Tibial nerve (tissue), 4 donors: ENCODE measurements around the gene OR4F29. TPM values are rescaled to one million over a fixed set of nuclear protein-coding genes. Genes with fewer than 3 reads are reported as not detected.
"Not testable (repeated sequence)": the region's sequence is repeated elsewhere in the genome, so short reads cannot be mapped to it uniquely, and the experiment has no call there.

Experiments
- DNase-seq, 2 donors: peaks; one replicate each; pipeline ENCODE4 v3.0.0-alpha.2; 2019; ENCODE audit warnings: low spot score in 2 of 2
- H3K27ac ChIP-seq, 4 donors: fragments of 200-600 bp; sonication (generic) in 3 of 4; one replicate each; pipeline ENCODE4 v1.5.1; 2017 to 2019; ENCODE audit warnings: mild to moderate bottlenecking in 1 of 4
- H3K27me3 ChIP-seq, 2 donors: fragments of 200-600 bp; sonication (generic) in 1 of 2; one replicate each; pipeline versions ENCODE4 v1.5.1 to v1.6.0; 2017 to 2019
- H3K36me3 ChIP-seq, 3 donors: fragments of 200-600 bp; sonication (generic); one replicate each; pipeline ENCODE4 v1.5.1; 2018 to 2019
- H3K4me1 ChIP-seq, 4 donors: fragments of 200-600 bp; sonication (generic) in 3 of 4; one replicate each; pipeline ENCODE4 v1.5.1; 2017 to 2019
- H3K4me3 ChIP-seq, 4 donors: fragments of 200-600 bp; sonication (generic) in 3 of 4; one replicate each; pipeline ENCODE4 v1.5.1; 2017 to 2019; ENCODE audit warnings: mild to moderate bottlenecking in 1 of 4, moderate library complexity in 1 of 4
- H3K9me3 ChIP-seq, 4 donors: fragments of 200-600 bp; sonication (generic) in 3 of 4; one replicate each; pipeline ENCODE4 v1.5.1; 2017 to 2019
- total RNA-seq, 4 donors: library from RNA; depleted of rRNA; stranded (reverse); fragments of >200 nt; gene quantifications; one replicate each; pipeline ENCODE4 v1.1.0, GENCODE V29; 2016

Gene OR4F29, protein sequence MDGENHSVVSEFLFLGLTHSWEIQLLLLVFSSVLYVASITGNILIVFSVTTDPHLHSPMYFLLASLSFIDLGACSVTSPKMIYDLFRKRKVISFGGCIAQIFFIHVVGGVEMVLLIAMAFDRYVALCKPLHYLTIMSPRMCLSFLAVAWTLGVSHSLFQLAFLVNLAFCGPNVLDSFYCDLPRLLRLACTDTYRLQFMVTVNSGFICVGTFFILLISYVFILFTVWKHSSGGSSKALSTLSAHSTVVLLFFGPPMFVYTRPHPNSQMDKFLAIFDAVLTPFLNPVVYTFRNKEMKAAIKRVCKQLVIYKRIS
- total RNA-seq = 1 to 10 TPM in 1 of 4 donors, under 1 TPM in 2, not detected in 1; 0.59 to 3.3 (median 0.60) TPM

GRCh38 chr1:451578-451977, at the start of gene OR4F29:
TSS of gene OR4F29 (minus strand) at chr1:451678. CDS start at chr1:451678, 0 bp downstream.
- not testable (repeated sequence) for H3K36me3 ChIP-seq, H3K4me1 ChIP-seq, H3K4me3 ChIP-seq, DNase-seq, H3K27ac ChIP-seq, H3K27me3 ChIP-seq, H3K9me3 ChIP-seq

Other genes starting within 250 kb of the OR4F29 start
- 1 to 10 TPM in 1 of 4 donors, under 1 TPM in 2, not detected in 1; 0.59 to 3.3 (median 0.60) TPM for gene OR4F16, start 235.0 kb upstream of the OR4F29 start, total RNA-seq